DMS114 treated with DMSO at 0.1 percent for 48 hours (cell line): ENCODE measurements around the gene ZNF705A.
"Not testable (repeated sequence)": the region's sequence is repeated elsewhere in the genome, so short reads cannot be mapped to it uniquely, and the experiment has no call there.

Source experiments
- DNase-seq: peaks from one replicate; lab custom pipeline; 2025; ENCODE audit not compliant: unreplicated experiment; lab: John Stamatoyannopoulos, UW

The ZNF705A gene

DNA sequence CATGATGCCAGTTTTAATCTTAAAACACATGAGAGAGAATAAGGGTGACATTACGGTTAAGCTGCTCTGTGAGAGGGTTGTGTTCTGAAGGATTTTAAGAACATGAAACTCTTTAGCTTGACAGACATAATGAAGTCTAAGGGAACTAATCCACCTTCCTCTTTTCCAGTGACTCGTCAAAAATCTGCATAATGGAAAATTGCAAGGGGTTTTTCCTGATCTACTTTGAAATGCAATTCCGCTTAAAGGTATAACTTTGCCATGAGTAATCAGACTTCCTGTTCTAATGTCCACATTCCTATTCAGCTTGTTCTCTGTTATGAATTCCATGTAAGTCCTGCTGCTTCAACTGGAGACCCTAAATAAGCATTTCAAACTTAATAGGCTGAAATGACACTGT, at the start of gene ZNF705A:
Gene ZNF705A, plus strand, starts transcription at position 171 of the 400 bp plus-strand sequence. CDS start 15,611 bp downstream, outside the sequence.
- no peak for DNase-seq

DNA sequence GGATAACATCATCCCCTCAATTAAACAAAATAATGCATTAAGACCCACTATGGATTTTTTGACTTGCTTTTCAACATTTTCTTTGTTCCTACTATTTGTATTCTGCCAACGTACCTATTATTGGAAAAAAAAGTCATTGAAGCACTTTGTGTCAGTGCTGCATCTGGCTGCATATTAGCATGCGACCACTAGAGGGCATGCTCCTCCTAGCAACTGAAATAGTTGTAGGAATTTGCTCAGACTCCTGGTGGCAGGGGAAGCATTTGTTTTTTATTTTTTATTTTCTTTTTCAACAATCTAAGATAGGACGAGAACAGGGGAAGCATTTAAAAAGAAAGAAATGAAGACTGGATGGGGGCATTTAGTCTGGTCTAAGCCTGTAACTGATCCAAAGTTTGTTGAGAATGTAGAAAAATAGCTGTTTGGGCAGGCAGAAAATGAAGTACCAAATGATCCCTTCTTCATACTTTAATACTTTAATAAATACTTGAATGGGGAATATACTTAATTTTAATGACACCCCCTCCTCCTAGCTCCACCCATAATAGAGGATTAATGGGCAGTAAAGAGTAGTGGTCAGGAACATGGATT, 47.9 kb upstream of the ZNF705A start:
- DNase-seq = peak; percentile 61

DNA sequence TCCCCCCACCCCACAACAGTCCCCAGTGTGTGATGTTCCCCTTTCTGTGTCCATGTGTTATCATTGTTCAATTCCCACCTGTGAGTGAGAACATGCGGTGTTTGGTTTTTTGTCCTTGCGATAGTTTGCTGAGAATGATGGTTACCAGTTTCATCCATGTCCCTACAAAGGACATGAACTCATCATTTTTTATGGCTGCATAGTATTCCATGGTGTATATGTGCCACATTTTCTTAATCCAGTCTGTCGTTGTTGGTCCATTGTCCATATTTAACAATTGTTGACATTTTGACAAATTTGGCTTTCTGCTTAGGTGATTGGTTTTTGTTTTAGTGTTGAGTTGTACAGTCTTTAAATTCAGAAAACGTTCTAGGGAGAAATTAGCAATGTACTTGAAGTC, 43.7 kb upstream of the ZNF705A start:
- DNase-seq = not testable (repeated sequence)

DNA sequence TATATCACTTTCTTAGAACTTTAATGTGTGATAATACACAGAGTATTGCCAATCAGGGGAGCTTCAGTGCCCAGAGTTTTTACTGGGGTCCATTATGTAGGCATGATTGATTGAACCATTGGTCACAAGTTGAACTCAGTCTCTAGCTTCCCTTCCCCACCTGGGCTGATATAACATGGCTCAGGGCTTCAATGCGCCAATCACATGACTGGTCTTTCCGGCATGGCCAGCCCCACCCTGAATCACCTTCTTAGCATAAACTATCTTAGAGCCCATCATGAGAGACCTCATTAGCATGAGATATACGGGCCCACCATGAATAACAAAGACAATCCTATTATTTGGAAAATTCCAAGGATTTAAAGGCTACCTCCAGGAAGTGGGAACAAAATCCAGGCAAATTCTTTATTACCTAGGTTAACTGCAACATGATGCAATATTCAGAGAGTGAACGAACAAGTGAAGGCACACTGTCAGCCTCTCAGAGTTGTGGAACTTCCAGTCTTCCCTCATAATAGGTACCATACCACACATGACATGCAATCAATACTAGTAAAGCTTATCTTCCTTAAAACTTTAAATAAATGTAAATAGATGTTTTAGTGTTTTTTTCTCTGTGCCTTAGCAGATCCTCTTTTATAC, 36.6 kb upstream of the ZNF705A start:
- DNase-seq = no peak

- DNase-seq = no peak
Measured at GRCh38 chr12:8123124-8123912, 33.5 kb upstream of the ZNF705A start, which contains the start of gene CLEC4A. CLEC4A (plus strand) TSS chr12:8123617; CDS start chr12:8123879, 262 bp downstream.

GRCh38 chr12:8127138-8127537, 29.7 kb upstream of the ZNF705A start:
- no peak for DNase-seq

GRCh38 chr12:8133636-8134397, 23.0 kb upstream of the ZNF705A start:
- DNase-seq = not testable (repeated sequence)

DNA sequence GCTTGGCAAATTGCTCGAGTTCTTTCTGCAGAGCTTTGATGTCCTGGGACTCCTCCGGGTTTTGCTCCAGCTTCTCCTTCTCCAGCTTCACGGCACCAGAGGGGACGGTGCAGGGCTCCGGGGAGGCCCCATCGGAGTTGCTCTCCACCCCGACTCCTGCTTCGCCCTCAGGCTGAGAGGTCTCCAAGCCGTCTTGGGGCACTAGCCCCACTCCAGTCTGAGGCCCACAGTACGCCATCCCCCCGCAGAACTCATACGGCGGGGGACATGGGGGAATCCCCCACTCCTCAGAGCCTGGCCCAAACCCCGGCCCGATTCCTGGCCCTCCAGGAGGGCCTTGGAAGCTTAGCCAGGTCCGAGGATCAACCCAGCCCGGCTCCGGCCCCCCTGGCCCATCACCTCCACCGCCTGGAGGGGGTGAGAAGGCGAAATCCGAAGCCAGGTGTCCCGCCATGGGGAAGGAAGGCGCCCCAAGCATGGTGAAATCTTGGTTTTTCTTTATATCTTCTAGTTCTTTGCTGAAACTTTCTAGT, 22.4 kb upstream of the ZNF705A start:
- DNase-seq = not testable (repeated sequence)

DNA sequence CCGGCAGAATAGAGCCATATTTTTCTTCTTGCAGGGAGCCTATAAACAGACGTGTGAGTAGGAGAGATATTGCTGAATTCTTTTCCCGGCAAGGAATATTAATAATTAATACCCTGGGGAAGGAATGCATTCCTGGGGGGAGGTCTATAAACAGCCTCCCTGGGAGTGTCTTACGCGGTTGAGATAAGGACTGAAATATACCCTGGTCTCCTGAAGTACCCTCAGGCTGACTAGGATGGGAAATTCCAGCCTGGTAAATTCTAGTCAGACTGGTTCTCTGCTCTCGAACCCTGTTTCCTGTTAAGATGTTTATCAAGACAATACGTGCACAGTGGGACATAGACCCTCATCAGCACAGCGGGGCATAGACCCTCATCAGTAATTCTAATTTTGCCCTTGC, 15.2 kb upstream of the ZNF705A start:
- DNase-seq = not testable (repeated sequence)

GRCh38 chr12:8143261-8143660, 13.6 kb upstream of the ZNF705A start:
- no peak for DNase-seq

- no peak for DNase-seq
Measured at GRCh38 chr12:8145754-8146441, 10.9 kb upstream of the ZNF705A start.

DNA sequence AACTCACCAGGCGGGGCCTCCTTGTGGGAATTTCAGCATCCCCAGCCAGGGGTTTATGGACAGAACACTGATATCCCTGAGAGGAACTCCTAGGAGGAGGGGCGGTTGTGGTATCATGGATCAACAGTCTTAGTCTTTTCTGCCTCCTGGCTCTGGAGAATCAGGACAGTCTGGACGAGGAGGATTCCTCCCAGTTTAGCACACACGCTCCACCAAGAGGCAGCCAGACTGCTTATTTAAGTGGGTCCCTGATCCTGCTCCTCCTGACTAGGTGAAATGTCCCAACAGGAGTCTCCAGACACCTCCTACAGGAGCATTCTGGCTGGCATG, 10.4 kb upstream of the ZNF705A start:
- no peak for DNase-seq

DNA sequence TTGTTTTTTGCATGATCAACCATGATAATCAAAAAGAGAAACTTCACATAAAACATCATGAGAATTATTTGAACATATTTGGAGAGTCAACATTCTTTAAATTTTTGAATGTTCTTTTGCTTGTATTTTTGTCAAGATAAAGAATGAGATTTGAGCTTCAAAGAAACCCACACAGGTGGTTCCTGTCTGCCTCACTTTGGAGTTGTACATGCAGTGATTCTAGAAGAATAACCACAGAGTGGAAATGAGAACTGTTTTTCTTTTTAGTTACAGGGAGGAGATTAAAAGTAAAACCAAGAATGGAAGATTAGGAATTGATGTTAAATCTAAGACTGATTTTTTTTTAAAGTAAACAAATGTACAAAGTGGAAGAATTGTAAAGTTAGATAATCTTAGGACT, 2.3 kb upstream of the ZNF705A start:
- DNase-seq = no peak

- no peak for DNase-seq
Measured at GRCh38 chr12:8156416-8156815, 399 bp upstream of the ZNF705A start.

GRCh38 chr12:8157484-8158198, 826 bp downstream of the ZNF705A start:
- DNase-seq = no peak

GRCh38 chr12:8172911-8173310, 16.1 kb downstream of the ZNF705A start:
- not testable (repeated sequence) for DNase-seq

- peak; percentile 45 for DNase-seq
Measured at GRCh38 chr12:8179989-8180585, 23.3 kb downstream of the ZNF705A start.

DNA sequence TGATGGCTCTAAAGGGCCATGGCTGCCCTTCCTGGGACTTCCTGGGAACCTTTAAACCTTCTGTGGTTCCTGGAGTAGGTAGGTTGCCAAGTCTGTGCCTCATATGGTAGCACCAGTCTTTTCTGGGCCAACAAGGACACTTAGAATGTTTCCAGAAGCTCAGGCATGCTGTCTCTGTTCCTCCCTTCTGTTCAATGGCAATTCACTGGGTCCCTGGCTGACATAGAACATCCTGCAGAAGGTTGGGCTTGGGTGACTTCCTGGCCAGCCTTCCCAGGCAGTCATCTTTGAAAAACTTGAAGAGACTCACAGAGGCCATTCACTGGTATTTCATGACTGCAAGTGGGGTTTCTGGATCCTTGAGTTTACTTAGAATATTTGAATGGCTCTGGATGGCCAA, 24.5 kb downstream of the ZNF705A start:
- DNase-seq = not testable (repeated sequence)

DNA sequence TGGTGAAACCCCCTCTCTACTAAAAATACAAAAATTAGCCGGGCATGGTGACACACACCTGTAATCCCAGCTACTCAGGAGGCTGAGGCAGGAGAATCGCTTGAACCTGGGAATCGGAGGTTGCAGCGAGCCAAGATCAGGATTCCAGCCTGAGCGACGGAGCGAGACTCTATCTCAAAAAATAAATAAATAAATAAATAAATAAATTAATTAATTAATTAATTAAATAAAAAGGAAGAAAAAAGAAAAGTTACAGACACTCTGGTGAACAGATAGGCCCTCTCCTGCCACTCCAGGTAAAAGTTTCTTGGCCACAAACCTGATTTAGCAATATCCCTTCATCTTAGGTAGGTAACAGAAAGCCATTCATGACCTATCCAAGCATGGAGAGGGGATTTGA, 26.1 kb downstream of the ZNF705A start:
- not testable (repeated sequence) for DNase-seq
